ENCODE results near the gene USP53.

DNA sequence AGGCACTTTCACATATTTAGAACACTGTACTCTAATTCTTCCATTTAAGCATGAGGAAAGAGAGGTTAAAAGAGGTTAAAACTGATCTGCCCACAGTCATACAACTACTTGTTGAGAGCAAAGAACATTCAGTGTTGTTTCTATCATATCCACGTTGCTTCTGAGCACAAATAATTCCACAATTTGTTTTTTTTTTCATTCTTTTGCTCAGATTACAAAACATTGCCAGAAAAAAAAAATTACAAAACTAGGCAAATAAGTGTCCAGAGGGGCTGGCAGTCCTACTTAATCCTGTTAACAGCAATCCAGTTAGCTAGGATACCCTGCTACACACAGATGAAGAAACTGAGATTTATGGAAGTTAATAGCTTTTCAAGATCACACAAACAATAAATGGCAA lies 6.3 kb upstream of the USP53 start:
- TF ChIP-seq, protein P1, sequence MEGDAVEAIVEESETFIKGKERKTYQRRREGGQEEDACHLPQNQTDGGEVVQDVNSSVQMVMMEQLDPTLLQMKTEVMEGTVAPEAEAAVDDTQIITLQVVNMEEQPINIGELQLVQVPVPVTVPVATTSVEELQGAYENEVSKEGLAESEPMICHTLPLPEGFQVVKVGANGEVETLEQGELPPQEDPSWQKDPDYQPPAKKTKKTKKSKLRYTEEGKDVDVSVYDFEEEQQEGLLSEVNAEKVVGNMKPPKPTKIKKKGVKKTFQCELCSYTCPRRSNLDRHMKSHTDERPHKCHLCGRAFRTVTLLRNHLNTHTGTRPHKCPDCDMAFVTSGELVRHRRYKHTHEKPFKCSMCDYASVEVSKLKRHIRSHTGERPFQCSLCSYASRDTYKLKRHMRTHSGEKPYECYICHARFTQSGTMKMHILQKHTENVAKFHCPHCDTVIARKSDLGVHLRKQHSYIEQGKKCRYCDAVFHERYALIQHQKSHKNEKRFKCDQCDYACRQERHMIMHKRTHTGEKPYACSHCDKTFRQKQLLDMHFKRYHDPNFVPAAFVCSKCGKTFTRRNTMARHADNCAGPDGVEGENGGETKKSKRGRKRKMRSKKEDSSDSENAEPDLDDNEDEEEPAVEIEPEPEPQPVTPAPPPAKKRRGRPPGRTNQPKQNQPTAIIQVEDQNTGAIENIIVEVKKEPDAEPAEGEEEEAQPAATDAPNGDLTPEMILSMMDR (IDR thresholded peaks at IDR 0.05): no peak
- no peak for TF ChIP-seq POLR2A (IDR thresholded peaks at IDR 0.05)

All from testis (tissue), 2 donors.